LNCAP (cell line): ENCODE measurements around the gene CCDC116.

Source experiments
- CTCF ChIP-seq: fragments of 450-650 bp; IDR thresholded peaks from 2 replicates; pipeline ENCODE4 v1.5.1; 2017; ENCODE audit warnings: mild to moderate bottlenecking

The CCDC116 gene

DNA sequence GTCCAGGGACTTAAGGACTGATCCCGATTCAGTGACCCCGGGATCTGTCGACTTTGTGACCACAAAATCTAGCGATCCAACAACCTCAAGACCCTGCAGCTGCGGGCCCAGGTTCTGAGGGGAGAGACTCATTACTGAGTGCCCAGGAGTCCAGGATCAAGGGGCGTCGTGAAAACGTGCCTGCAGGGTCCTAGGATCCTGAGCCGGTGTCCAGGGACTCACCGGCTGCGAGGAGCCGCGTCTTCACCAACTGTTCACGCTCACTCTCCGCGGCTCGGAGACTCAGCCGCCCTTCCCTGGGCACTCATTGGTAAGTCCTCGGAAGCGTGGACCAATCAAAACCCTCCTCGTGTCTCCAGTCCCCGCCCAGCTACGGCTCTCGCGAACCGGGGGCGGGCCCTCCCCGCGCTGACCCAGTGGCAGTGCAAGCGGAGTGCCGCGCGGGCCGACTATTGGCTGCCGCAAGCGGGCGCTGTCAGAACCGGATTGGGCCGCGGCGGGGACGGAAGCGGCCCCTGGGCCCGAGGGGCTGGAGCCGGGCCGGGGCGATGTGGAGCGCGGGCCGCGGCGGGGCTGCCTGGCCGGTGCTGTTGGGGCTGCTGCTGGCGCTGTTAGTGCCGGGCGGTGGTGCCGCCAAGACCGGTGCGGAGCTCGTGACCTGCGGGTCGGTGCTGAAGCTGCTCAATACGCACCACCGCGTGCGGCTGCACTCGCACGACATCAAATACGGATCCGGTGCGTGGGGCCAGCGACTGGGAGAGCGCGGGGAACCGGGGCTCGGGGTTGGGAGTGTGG is 9.4 kb downstream of the CCDC116 start, which contains the start of gene SDF2L1:
Gene SDF2L1 (plus strand): TSS at position 514 of the 795 bp plus-strand sequence. CDS start 35 bp downstream, at position 549.
- TF ChIP-seq CTCF = 0 out of 2 replicates have a peak, but pooled peaks have one; percentile 18

DNA sequence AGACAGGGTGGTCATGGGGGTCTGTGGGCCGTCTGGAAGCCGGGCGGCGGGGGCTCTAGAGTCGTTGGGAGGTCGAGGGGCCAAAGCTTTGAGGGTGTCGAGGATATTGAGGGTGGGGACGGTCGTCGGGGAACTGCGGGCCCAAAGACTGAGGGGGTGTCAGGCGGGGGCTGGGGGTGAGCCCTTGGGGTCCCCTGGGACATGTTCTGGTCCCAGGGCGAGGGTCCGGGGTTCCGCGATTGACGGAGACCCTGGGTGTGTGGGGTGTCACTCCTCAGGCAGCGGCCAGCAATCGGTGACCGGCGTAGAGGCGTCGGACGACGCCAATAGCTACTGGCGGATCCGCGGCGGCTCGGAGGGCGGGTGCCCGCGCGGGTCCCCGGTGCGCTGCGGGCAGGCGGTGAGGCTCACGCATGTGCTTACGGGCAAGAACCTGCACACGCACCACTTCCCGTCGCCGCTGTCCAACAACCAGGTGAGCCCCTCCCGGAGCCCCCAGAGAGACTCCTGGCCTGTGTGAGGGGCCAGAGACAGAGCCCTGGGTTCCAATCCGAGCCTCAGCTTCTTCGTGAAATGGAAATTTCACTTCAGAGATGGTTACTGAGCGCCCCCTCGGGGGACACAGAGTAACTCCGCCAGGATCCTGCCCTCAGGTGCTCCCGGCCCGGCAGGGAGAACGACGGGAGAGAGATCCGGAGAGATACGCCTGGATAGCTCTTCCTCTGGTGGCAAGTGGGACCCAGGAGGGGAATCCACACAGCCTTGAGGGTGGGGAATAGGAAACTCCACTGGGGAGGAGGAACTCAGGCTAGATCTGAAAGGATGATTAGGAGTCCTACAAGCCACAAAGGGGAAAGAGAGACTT is 10.3 kb downstream of the CCDC116 start:
- TF ChIP-seq CTCF = peak; percentile 67

GRCh38 chr22:21643533-21644357 is 11.2 kb downstream of the CCDC116 start:
- peak; percentile 36; the same call in 1 of the 2 replicates for TF ChIP-seq CTCF

GRCh38 chr22:21646608-21647590 is 14.3 kb downstream of the CCDC116 start:
- peak; percentile 81 for TF ChIP-seq CTCF

DNA sequence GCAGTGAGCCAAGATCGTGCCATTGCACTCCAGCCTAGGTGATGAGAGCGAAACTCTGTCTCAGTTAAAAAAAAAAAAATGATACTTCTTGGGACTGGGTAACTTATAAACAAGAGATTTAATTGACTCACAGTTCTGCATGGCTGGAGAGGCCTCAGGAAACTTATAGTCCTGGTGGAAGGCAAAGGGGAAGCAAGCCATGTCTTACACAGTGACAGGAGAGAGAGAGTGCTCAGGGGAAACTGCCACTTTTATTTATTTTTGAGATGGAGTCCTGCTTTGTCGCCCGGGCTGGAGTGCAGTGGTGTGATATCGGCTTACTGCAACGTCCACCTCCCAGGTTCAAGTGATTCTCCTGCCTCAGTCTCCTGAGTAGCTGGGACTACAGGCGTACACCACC is 17.7 kb downstream of the CCDC116 start:
- TF ChIP-seq CTCF = no peak

DNA sequence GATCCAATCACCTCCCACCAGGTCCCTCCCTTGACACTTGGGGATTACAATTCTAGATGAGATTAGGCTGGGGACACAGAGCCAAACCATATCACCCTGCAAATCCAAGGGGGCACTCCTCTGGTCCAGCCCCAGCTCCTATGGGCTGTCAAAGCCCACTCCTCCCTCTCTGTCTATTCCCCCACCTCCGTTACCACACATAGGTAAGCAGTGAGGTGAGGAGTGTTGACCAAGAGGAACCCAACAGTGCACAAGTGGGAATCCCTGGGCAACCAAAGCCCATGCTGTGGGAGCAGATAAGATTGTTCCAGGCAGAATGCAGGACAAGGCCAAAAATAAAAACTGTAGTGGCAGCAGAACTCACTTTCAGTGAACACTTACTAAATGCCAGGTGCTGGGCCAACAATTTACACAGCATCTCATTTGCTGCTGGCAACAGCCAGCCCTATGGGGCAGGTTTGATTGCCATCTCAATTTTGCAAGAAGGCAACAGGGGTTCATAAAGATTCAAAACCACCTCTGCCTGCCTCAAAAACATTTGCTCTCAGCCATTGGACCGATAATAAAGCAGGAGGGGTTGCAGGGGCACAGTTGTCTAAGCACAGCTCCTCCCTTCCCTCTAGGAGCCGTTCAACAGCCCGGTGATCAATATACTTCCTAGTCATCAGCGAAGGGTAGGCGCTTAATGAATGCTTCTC is 18.4 kb downstream of the CCDC116 start:
- no peak for TF ChIP-seq CTCF
